Right ventricle myocardium inferior (tissue), 1 donor: ENCODE measurements around the gene FAM171A1. TPM values are rescaled to one million over a fixed set of nuclear protein-coding genes. Genes with fewer than 3 reads are reported as not detected.

Experiments
- ATAC-seq: fragments of 200-7000 bp; cut with Tn5 transposase; one replicate; pipeline ENCODE4 v1.9.1; 2020; ENCODE audit warnings: mild to moderate bottlenecking, moderate library complexity
- DNase-seq: peaks from one replicate; pipeline ENCODE4 v3.0.0; 2021; ENCODE audit errors: missing footprints
- intact Hi-C: fragments of 100-400 bp; cut with DNase I; formaldehyde crosslinking; loops from one replicate; pipeline ENCODE4 v1.11.0; 2022
- total RNA-seq: library from RNA; stranded (reverse); fragmentation: NEBNext Ultra II Directional; extraction: Animal tissue kit (Norgen Biotek cat#: 25700); gene quantifications from one replicate; pipeline ENCODE4 v1.2.1, GENCODE V29; 2021
- donor health status: DM: no; HTN: yes; CAD: no; lungs with severe emphysema.

The FAM171A1 gene
- total RNA-seq, 1 donor from 2014 or later, result 12.2 TPM

GRCh38 chr10:15168786-15169554 is 202.1 kb downstream of the FAM171A1 start:
- ATAC-seq, result peak; percentile 91
- DNase-seq, result peak; percentile 96
- intact Hi-C loops, result loop anchor here (2.0 to 10.0 kb wide), 5 partner anchors 28 to 564 kb away; partner anchors contain the start of genes MEIG1 and SUV39H2

- intact Hi-C loops, result loop anchor here (2.0 to 10.0 kb wide), 5 partner anchors 28 to 564 kb away; partner anchors contain the start of genes MEIG1 and SUV39H2
Measured at GRCh38 chr10:15168291-15168785, 202.8 kb downstream of the FAM171A1 start, which contains the start of gene NMT2. Gene NMT2 (minus strand): TSS chr10:15168693. CDS start chr10:15168612, 81 bp downstream.

GRCh38 chr10:15167411-15168290 is 203.4 kb downstream of the FAM171A1 start:
- peak; percentile 71 for DNase-seq
- peak; percentile 6 for ATAC-seq
- intact Hi-C loops, result loop anchor here (2.0 to 10.0 kb wide), 5 partner anchors 29 to 563 kb away; partner anchors contain the start of genes MEIG1 and SUV39H2

More at GRCh38 chr10:15168291-15168785, 202.8 kb downstream of the FAM171A1 start, which contains the start of gene NMT2:
- peak; percentile 90 for ATAC-seq
- DNase-seq, result peak; percentile 93

DNA sequence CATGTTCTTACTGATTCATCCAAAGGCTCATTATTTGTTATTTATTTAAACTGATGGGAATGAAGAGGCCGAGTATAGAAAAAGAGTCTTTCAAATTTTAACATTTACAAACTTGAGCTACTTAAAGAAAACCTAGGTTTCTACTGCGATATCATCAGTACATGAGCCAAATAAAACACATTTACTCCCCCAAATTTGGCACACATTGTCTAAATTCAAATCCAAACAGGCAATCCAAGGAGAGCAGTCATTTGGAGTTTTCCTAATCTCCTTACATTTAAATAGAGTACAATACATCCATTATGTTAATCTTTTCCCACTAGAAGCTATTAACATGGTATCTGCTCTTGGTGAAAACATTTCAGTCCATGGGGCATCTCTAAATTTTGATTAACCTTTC is 204.8 kb downstream of the FAM171A1 start:
- DNase-seq, result no peak
- no peak for ATAC-seq
- intact Hi-C loops, result loop anchor here (5.0 to 10.0 kb wide), 3 partner anchors 54 to 562 kb away; partner anchors contain the start of gene SUV39H2

- no peak for DNase-seq
- intact Hi-C loops, result loop anchor here (10.0 kb wide), 1 partner anchor 559 kb away; no protein-coding TSS in a partner anchor
- no peak for ATAC-seq
Measured at GRCh38 chr10:15163253-15163828, 207.7 kb downstream of the FAM171A1 start.

Other genes with a start within 250 kb of the FAM171A1 start
- 14.3 TPM for gene NMT2, start 202.6 kb downstream of the FAM171A1 start, total RNA-seq